Measurements from ENCODE around the gene SBNO2.

- TF ChIP-seq CTCF (conservative IDR thresholded peaks at IDR 0.05; ENCODE audit: low read length) = no peak
- no peak for TF ChIP-seq EZH2phosphoT487 (IDR thresholded peaks at IDR 0.05; ENCODE audit: borderline replicate concordance, low read depth, low read length)
These were observed 27.7 kb downstream of the SBNO2 start for GRCh38 chr19:1146412-1146699.
